Spleen (tissue), 7 donors: ENCODE results near the gene MYO10.

Source experiments
- POLR2A ChIP-seq, 3 donors: fragments of 450-650 bp; IDR thresholded peaks; one replicate each; pipeline ENCODE4 v1.5.1; 2017; ENCODE audit warnings: antibody characterized with exemption in 3 of 3, mild to moderate bottlenecking in 1 of 3
- POLR2AphosphoS5 ChIP-seq, 3 donors: sonication (generic); formaldehyde crosslinking; IDR thresholded peaks; one replicate each; pipeline ENCODE4 v1.5.1; 2017; ENCODE audit warnings: antibody characterized with exemption in 3 of 3
- TF ChIP-seq, protein P1 (sequence below), 11 experiments: fragments of 200-600 bp in 7 of 11; fragments of 450-650 bp in 4 of 11; sonication (generic) in 4 of 11; IDR thresholded peaks in 8 of 11; conservative IDR thresholded peaks in 3 of 11; 1 replicate in 7 of 11; 2 replicates in 4 of 11; pipeline versions ENCODE4 v1.4.0 to v1.8.0; 2016 to 2021; ENCODE audit warnings: antibody characterized with exemption in 11 of 11, inconsistent platforms in 4 of 11, mild to moderate bottlenecking in 1 of 11
- donor health status: DM: no; HTN: no; CAD: no; lungs with moderate emphysema.
- donor health status: DM: no; HTN: no; CAD: no.
- donor health status: DM: no; HTN: no; CAD: no.

DNA sequence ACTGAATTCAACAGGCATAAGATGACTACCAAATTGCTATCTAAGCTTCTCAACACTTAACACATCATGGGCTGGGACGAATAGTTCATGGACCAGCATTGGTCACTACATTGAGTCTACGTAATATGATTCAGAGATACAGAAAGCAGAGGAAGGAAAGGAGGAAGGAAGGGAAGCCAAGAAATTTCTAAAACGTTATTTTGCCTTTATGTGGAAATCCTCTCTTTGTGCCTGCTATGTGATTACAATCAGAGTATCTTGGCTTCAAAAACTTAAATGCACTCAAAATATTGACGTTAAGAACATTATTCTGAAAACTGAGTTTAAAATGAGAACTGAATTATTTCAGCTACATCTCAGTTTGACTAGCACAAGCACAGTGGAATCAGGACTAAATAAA is 231.1 kb downstream of the MYO10 start:
- TF ChIP-seq, protein P1, sequence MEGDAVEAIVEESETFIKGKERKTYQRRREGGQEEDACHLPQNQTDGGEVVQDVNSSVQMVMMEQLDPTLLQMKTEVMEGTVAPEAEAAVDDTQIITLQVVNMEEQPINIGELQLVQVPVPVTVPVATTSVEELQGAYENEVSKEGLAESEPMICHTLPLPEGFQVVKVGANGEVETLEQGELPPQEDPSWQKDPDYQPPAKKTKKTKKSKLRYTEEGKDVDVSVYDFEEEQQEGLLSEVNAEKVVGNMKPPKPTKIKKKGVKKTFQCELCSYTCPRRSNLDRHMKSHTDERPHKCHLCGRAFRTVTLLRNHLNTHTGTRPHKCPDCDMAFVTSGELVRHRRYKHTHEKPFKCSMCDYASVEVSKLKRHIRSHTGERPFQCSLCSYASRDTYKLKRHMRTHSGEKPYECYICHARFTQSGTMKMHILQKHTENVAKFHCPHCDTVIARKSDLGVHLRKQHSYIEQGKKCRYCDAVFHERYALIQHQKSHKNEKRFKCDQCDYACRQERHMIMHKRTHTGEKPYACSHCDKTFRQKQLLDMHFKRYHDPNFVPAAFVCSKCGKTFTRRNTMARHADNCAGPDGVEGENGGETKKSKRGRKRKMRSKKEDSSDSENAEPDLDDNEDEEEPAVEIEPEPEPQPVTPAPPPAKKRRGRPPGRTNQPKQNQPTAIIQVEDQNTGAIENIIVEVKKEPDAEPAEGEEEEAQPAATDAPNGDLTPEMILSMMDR (IDR thresholded peaks at IDR 0.05 in 8 of 11, conservative IDR thresholded peaks at IDR 0.05 in 3 of 11): no peak
- TF ChIP-seq POLR2AphosphoS5 (IDR thresholded peaks at IDR 0.05) (no peak), POLR2A (IDR thresholded peaks at IDR 0.05) (no peak)
